Gastroesophageal sphincter (tissue), 4 donors: ENCODE results near the gene HOXA1. TPM values are rescaled to one million over a fixed set of nuclear protein-coding genes. Genes with fewer than 3 reads are reported as not detected.

ENCODE experiments used
- ATAC-seq: fragments of 150-250 bp; one replicate; pipeline ENCODE4 v1.9.1; 2016; ENCODE audit warnings: mild to moderate bottlenecking, moderate library complexity
- H3K27ac ChIP-seq, 4 donors: fragments of 200-600 bp; sonication (generic) in 3 of 4; 1 replicate in 3 of 4; 2 replicates in 1 of 4; pipeline ENCODE4 v1.5.1; 2016 to 2019
- H3K27me3 ChIP-seq: fragments of 200-600 bp; sonication (generic); one replicate; pipeline ENCODE4 v1.5.1; 2019
- H3K36me3 ChIP-seq, 2 donors: fragments of 200-600 bp; sonication (generic); one replicate each; pipeline ENCODE4 v1.5.1; 2019; ENCODE audit warnings: control low read depth in 1 of 2
- H3K4me1 ChIP-seq, 3 donors: fragments of 200-600 bp; sonication (generic); 1 replicate in 2 of 3; 2 replicates in 1 of 3; pipeline ENCODE4 v1.5.1; 2016 to 2019; ENCODE audit warnings: control low read depth in 2 of 3
- H3K4me3 ChIP-seq, 2 donors: fragments of 200-600 bp; sonication (generic); one replicate each; pipeline ENCODE4 v1.5.1; 2019; ENCODE audit warnings: mild to moderate bottlenecking in 1 of 2, moderate library complexity in 1 of 2
- H3K9me3 ChIP-seq, 3 donors: fragments of 200-600 bp; sonication (generic); one replicate each; pipeline ENCODE4 v1.5.1; 2017 to 2019; ENCODE audit warnings: control low read depth in 2 of 3
- EP300 ChIP-seq: sonication (generic); formaldehyde crosslinking; IDR thresholded peaks from one replicate; pipeline ENCODE4 v1.6.1; 2017; ENCODE audit warnings: antibody characterized with exemption, mild to moderate bottlenecking
- POLR2A ChIP-seq, 2 donors: fragments of 450-650 bp; IDR thresholded peaks; one replicate each; pipeline ENCODE4 v1.6.1; 2017; ENCODE audit warnings: antibody characterized with exemption in 2 of 2, mild to moderate bottlenecking in 2 of 2, moderate library complexity in 1 of 2
- POLR2AphosphoS5 ChIP-seq: sonication (generic); formaldehyde crosslinking; IDR thresholded peaks from one replicate; pipeline ENCODE4 v1.6.1; 2017; ENCODE audit warnings: antibody characterized with exemption
- WGBS, 2 donors: methylation state at CpG; one replicate each; pipeline ENCODE4 v1.1.5; 2018; ENCODE audit warnings: low coverage in 1 of 2; 5-methylcytosine and 5-hydroxymethylcytosine counted together
- total RNA-seq, 4 donors: library from RNA; depleted of rRNA; stranded (reverse); fragments of >200 nt; gene quantifications; one replicate each; pipeline ENCODE4 v1.1.0, GENCODE V29; 2016
- TF ChIP-seq, protein P1 (sequence below), 4 experiments: fragments of 200-600 bp in 2 of 4; fragments of 450-650 bp in 2 of 4; sonication (generic) in 1 of 4; IDR thresholded peaks; one replicate each; pipeline ENCODE4 v1.5.1; 2017 to 2019; ENCODE audit warnings: antibody characterized with exemption in 4 of 4, mild to moderate bottlenecking in 2 of 4, moderate library complexity in 2 of 4

The HOXA1 gene
- 1 to 10 TPM in 1 of 4 donors, under 1 TPM in 2, not detected in 1; 0.23 to 2.3 (median 0.27) TPM for total RNA-seq

DNA sequence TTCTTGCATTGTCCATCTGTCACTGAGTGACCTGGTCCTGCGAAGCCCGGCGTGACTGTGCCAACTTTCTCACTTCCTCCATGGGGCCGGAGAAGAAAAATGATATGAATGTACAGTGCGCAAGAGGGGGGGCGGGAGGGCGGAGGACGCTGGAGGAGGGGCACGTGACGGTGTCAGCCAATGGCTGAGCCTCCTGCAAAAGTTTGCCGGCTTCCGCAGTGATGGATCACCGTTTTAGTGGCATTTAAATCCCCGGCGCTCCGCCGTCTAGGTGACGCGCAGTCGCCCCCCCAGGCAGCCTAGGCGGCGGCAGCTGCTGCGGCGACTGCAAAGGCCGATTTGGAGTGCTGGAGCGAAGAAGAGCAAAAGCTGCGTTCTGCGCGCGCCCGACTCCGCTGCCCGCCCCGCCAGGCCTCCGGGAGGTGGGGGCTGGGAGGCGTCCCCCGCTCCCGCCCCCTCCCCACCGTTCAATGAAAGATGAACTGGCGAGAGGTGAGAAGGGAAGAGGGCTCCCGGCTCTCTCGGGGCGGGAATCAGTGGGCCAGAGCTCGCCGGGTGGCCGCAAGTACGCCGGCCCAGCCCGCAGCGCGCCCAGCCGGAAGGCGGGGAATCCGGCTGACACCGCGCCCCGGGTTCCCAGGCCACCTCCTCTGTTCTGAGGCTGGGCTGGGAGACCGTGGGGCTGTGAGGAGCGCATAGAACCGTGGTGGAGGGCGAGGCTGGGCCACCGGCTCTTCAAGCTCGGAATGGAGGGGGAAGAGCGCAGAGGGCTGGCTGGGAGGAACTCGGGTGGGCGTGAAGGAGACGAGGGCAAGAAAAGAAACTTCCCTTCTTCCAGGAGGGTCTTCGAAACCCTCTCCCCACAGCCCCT is at the start of gene HOXA1:
Gene HOXA1 (minus strand): TSS at position 104 of the 871 bp plus-strand sequence. CDS start 88 bp downstream, at position 16.
- TF ChIP-seq EP300, result no peak
- TF ChIP-seq POLR2A (IDR thresholded peaks at IDR 0.05), result peak; percentile 86 to 94
- TF ChIP-seq POLR2AphosphoS5, result peak; percentile 98
- WGBS, 2 donors, result 0% methylated on average over 3 of the region's 68 CpGs
- peak; percentile 90 for ATAC-seq
- Histone ChIP-seq H3K27ac (peak within 1 kb of the TSS; percentile 82 to 99 (median 96)), H3K4me1 (peaks cover 0 to 45% (median 4%) of the 10 kb centered on the region in 3 donors), H3K36me3 (no peaks in the 10 kb centered on the region), H3K27me3 (no peaks in the 10 kb centered on the region), H3K9me3 (no peaks in the 10 kb centered on the region), H3K4me3 (peak within 1 kb of the TSS; percentile 74 to 96)

DNA sequence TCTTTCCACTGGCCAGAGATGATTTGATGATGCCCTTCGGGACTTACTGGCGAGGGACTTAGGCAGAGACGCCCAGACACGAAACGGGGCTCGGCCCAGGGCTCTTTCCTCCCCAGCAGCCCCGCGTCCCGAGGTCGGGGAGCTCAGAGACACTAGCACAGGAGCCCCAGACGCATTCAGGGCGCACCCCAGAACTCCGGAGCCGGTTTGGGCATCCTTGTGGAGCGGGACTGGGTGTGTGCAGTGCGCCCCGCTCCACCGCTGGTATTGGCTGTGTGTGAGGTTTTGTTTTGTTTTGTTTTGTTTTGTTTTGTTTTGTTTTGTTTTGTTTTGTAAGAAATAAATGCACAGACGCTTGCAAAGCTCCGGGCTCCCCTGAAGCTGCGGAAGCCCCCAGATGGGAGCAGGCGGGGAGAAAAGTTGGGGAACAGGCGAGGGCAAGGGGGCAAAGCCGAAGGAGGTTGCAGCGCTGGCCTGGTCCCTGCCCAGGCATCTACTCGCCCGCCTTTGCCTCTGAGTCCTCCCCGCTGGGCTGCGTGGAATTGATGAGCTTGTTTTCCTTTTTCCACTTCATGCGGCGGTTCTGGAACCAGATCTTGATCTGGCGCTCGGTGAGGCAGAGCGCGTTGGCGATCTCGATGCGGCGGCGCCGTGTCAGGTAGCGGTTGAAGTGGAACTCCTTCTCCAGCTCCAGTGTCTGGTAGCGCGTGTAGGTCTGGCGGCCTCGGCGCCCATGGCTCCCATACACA is 49.5 kb upstream of the HOXA1 start:
- H3K36me3 ChIP-seq, result no peaks in the 10 kb centered on the region
- H3K4me1 ChIP-seq, result peaks cover 0 to 40% (median under 1%) of the 10 kb centered on the region in 3 donors
- peak overlapping the region in 1 of 2 donors; percentile 94 for H3K4me3 ChIP-seq
- no peaks in the 10 kb centered on the region for H3K9me3 ChIP-seq
- 80% methylated on average over 3 of the region's 47 CpGs; no CpG with 5 or more reads in 1 of the 2 donors for WGBS, 2 donors
- H3K27ac ChIP-seq, result peak overlapping the region in 2 of 4 donors; percentile 70 to 99
- peaks cover 30% of the 10 kb centered on the region for H3K27me3 ChIP-seq
- TF ChIP-seq, protein P1, sequence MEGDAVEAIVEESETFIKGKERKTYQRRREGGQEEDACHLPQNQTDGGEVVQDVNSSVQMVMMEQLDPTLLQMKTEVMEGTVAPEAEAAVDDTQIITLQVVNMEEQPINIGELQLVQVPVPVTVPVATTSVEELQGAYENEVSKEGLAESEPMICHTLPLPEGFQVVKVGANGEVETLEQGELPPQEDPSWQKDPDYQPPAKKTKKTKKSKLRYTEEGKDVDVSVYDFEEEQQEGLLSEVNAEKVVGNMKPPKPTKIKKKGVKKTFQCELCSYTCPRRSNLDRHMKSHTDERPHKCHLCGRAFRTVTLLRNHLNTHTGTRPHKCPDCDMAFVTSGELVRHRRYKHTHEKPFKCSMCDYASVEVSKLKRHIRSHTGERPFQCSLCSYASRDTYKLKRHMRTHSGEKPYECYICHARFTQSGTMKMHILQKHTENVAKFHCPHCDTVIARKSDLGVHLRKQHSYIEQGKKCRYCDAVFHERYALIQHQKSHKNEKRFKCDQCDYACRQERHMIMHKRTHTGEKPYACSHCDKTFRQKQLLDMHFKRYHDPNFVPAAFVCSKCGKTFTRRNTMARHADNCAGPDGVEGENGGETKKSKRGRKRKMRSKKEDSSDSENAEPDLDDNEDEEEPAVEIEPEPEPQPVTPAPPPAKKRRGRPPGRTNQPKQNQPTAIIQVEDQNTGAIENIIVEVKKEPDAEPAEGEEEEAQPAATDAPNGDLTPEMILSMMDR (IDR thresholded peaks at IDR 0.05), result no peak
- TF ChIP-seq EP300 (no peak), POLR2AphosphoS5 (no peak), POLR2A (IDR thresholded peaks at IDR 0.05) (no peak)
- ATAC-seq, result no peak

DNA sequence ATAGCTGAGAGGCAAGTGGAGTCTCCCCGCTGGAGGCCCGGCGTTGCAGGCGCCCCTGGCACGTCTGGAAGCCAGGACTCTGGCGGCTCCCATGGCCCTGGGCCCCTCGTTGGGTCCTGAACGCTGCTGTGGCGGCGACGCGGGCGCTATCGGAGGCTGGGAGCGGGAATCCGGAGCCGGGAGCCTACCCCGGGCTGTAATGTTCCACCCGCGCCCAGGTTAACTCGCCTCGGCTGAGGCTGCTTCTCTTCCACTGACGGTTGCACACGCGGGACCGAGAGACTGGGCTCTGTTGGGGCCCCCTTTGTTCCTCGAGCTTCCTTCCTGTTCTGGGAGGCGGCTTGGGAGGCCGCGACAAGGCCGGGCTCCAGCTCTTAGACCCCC is 49.0 kb upstream of the HOXA1 start:
- no peaks in the 10 kb centered on the region for H3K9me3 ChIP-seq
- ATAC-seq, result no peak
- peak overlapping the region in 1 of 2 donors; percentile 94 for H3K4me3 ChIP-seq
- TF ChIP-seq EP300 (no peak), POLR2A (IDR thresholded peaks at IDR 0.05) (no peak), POLR2AphosphoS5 (no peak)
- TF ChIP-seq, protein P1 (IDR thresholded peaks at IDR 0.05), result no peak
- H3K27ac ChIP-seq, result peak overlapping the region in 2 of 4 donors; percentile 70 to 99
- WGBS, 2 donors, result 76% methylated on average over 15 of the region's 31 CpGs; no CpG with 5 or more reads in 1 of the 2 donors
- H3K4me1 ChIP-seq, result peaks cover 0 to 36% (median 0%) of the 10 kb centered on the region in 3 donors
- peaks cover 30% of the 10 kb centered on the region for H3K27me3 ChIP-seq
- no peaks in the 10 kb centered on the region for H3K36me3 ChIP-seq

DNA sequence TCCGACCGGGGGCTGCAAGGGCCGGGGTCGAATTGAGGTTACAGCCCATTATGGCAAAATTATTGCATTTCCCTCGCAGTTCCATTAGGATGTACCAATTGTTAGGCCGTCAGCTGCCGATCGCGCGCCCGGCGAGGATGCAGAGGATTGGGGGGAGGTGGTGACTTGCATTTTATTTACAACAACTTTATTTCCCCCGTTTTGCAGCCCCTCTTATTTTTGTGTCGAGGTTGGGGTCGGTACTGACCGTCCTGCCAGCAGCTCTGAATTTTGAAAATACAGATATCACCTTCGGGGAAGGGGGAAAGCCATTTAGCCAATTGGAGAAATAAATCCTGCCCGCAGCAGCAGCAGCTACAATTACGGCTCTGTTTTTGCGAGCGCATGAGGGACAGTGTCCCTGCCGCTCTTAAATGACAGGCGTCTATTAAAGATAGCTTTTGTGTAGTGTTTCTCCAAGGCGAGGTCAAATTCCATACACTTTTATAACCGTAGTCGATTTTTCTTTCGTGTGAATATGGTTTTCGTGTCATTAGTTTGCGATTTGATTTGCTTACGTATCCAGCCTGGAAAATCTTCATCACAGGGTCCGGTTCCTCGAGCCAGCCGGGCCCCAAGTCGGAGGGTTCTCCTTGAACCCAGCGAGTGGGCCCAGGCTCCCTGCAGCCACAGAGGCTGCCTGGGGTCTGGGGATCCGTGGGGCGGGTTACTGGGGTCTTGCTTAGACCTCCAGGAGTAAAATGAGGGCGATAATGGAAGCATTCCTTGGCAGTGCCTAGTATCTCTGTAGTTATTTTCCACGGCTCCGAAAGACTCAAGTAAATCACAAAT is 48.4 kb upstream of the HOXA1 start:
- 22 to 38% methylated on average over 10 to 30 of the region's 40 CpGs for WGBS, 2 donors
- TF ChIP-seq POLR2A (IDR thresholded peaks at IDR 0.05) (no peak), POLR2AphosphoS5 (no peak)
- TF ChIP-seq, protein P1 (IDR thresholded peaks at IDR 0.05), result peak in 1 of 4 experiments; percentile 9
- H3K36me3 ChIP-seq, result no peaks in the 10 kb centered on the region
- H3K4me3 ChIP-seq, result peak overlapping the region in 1 of 2 donors; percentile 94
- peaks cover 0 to 42% (median 0%) of the 10 kb centered on the region in 3 donors for H3K4me1 ChIP-seq
- ATAC-seq, result no peak
- no peaks in the 10 kb centered on the region for H3K9me3 ChIP-seq
- H3K27me3 ChIP-seq, result peaks cover 28% of the 10 kb centered on the region
- peak overlapping the region in 3 of 4 donors; percentile 70 to 99 (median 90) for H3K27ac ChIP-seq
